HEK293T (cell line): ENCODE data around the gene PXMP4.
A peak's percentile ranks its signal among the peaks of the same experiment; 100 is the strongest.

Experiments
- CTCF ChIA-PET: fragments of 350-600 bp; formaldehyde crosslinking; extraction: SDS; loops from one replicate; lab custom pipeline; 2021; ENCODE audit warnings: antibody characterized with exemption, inconsistent platforms; lab: Yijun Ruan, JAX
- POLR2A ChIA-PET: fragments of 350-600 bp; formaldehyde crosslinking; extraction: SDS; loops from one replicate; lab custom pipeline; 2020; ENCODE audit warnings: antibody characterized with exemption, inconsistent platforms; lab: Yijun Ruan, JAX
- DNase-seq: peaks from one replicate; pipeline ENCODE4 v3.0.0; 2012; ENCODE audit warnings: mixed read lengths; ENCODE audit errors: extremely low spot score
- ARNT ChIP-seq: fragments of 450-650 bp; IDR thresholded peaks from 2 replicates; pipeline ENCODE4 v1.6.1; 2017; ENCODE audit warnings: mild to moderate bottlenecking
- BHLHE40 ChIP-seq: fragments of 450-650 bp; IDR thresholded peaks from 2 replicates; pipeline ENCODE4 v1.6.1; 2016; ENCODE audit warnings: mild to moderate bottlenecking, moderate library complexity, borderline replicate concordance
- CTBP1 ChIP-seq: fragments of 450-650 bp; IDR thresholded peaks from 2 replicates; pipeline ENCODE4 v1.6.1; 2016; ENCODE audit warnings: borderline replicate concordance
- ELF4 ChIP-seq: fragments of 450-650 bp; IDR thresholded peaks from 2 replicates; pipeline ENCODE4 v1.6.1; 2017; ENCODE audit warnings: antibody characterized with exemption
- FOXA1 ChIP-seq: fragments of 450-650 bp; IDR thresholded peaks from 2 replicates; pipeline ENCODE4 v1.6.1; 2016; ENCODE audit warnings: mild to moderate bottlenecking
- FOXK2 ChIP-seq: fragments of 450-650 bp; IDR thresholded peaks from 2 replicates; pipeline ENCODE4 v1.6.1; 2016; ENCODE audit warnings: mild to moderate bottlenecking
- FOXM1 ChIP-seq: fragments of 450-650 bp; IDR thresholded peaks from 2 replicates; pipeline ENCODE4 v1.6.1; 2017; ENCODE audit warnings: mild to moderate bottlenecking, borderline replicate concordance
- HDGF ChIP-seq: fragments of 450-650 bp; IDR thresholded peaks from 2 replicates; pipeline ENCODE4 v1.6.1; 2017; ENCODE audit warnings: antibody characterized with exemption, borderline replicate concordance
- L3MBTL2 ChIP-seq: fragments of 450-650 bp; conservative IDR thresholded peaks from 2 replicates; pipeline ENCODE4 v1.6.1; 2016; ENCODE audit warnings: mild to moderate bottlenecking
- LEF1 ChIP-seq: fragments of 450-650 bp; IDR thresholded peaks from 2 replicates; pipeline ENCODE4 v1.6.1; 2017; ENCODE audit warnings: mild to moderate bottlenecking, borderline replicate concordance
- NFRKB ChIP-seq: fragments of 450-650 bp; IDR thresholded peaks from 2 replicates; pipeline ENCODE4 v1.6.1; 2016; ENCODE audit warnings: mild to moderate bottlenecking, moderate library complexity
- SP1 ChIP-seq: fragments of 450-650 bp; IDR thresholded peaks from 2 replicates; pipeline ENCODE4 v1.6.1; 2017
- SUZ12 ChIP-seq: fragments of 450-650 bp; IDR thresholded peaks from 2 replicates; pipeline ENCODE4 v1.6.1; 2016; ENCODE audit warnings: mild to moderate bottlenecking
- TARDBP ChIP-seq: fragments of 450-650 bp; IDR thresholded peaks from 2 replicates; pipeline ENCODE4 v1.6.1; 2016
- ZNF384 ChIP-seq: fragments of 450-650 bp; IDR thresholded peaks from 2 replicates; pipeline ENCODE4 v1.6.1; 2016
- TF ChIP-seq, protein P1 (sequence below): fragments of 450-650 bp; IDR thresholded peaks from 2 replicates; pipeline ENCODE4 v1.6.1; 2016

Gene PXMP4

DNA sequence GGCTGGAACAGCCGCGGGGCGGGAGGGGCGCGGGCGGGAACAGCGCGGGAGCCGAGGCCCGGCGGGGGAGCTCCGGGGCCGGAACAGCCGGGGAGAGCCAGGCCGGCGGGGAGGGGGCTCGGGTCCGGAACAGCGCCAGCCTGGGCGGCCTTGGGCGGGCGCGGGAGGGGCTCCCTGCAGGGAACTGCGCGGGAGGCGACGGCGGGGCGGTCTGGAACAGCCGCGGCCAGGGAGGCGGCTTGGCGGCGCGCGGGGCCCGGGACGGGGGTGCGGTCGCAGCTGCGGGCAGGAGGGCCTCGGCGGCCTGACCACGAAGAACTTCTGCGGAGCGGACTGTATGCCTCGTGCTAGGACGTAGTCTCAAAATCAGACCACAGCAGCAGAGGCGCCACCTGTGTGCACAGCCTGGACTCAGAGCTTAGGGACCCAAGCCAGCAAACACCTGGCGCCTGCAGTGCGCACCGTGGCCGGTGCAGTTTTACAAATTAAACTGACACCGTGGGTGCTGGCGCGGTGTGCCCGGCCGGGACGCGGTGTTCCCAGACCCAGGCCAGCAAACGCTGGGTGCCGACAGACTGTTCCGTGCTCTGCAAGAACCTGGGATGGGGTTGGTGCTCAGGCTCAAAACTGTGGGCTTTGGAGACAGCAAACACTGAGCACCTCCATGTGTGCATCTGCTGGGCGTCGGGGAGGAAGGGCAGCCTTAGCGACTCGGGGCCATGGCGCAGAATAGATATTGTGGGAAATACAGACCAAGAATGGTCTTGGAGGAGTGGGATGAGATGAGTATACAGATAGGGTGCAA, 12.3 kb upstream of the PXMP4 start:
- TF ChIP-seq L3MBTL2: peak; percentile 66
- no peak for TF ChIP-seq LEF1
- no peak for TF ChIP-seq SUZ12
- no peak for TF ChIP-seq TARDBP
- TF ChIP-seq, protein P1, sequence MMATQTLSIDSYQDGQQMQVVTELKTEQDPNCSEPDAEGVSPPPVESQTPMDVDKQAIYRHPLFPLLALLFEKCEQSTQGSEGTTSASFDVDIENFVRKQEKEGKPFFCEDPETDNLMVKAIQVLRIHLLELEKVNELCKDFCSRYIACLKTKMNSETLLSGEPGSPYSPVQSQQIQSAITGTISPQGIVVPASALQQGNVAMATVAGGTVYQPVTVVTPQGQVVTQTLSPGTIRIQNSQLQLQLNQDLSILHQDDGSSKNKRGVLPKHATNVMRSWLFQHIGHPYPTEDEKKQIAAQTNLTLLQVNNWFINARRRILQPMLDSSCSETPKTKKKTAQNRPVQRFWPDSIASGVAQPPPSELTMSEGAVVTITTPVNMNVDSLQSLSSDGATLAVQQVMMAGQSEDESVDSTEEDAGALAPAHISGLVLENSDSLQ: no peak
- no peak for TF ChIP-seq ARNT
- TF ChIP-seq FOXM1: peak; percentile 1; the same call in 1 of the 2 replicates
- TF ChIP-seq NFRKB: no peak
- ChIA-PET CTCF (interaction anchor here (0.9 kb wide), 1 partner anchor 120 kb away, joined by 3 read pairs; no protein-coding TSS in a partner anchor), POLR2A (interaction anchor here (0.8 to 1.8 kb wide), 7 partner anchors 9 to 230 kb away, joined by 3 to 8 read pairs (median 4); partner anchors contain the start of genes E2F1 and PXMP4)
- peak; percentile 83 for DNase-seq

DNA sequence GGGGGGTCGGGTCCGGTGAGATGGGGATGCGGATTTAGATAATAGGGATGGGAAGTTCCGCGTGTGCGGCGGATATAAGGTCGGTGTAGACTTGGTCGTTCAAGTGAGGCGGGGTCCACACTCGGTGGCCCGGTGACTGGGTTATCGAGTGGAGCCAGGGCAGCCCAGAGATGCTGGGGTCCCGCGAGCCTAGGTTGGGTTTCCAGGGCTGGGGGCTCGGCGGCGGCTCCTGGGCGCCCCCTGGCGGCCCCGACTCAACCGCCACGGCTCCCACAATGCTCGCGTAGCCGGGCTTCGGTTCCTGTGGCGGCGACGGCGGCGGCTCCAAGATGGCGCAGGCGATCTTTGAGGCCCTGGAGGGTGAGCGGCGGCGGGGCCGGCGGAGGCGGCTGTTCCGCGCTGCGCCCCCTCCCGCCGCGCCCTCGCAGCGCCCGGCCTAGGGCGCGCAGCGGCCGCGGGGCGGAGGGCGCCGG, 11.6 kb upstream of the PXMP4 start, which contains the start of gene ZNF341:
Gene ZNF341, plus strand, starts transcription at position 304 of the 473 bp plus-strand sequence. Its CDS starts 26 bp downstream, at position 330.
- ChIA-PET CTCF (no interaction called here), POLR2A (interaction anchor here (0.8 to 1.8 kb wide), 7 partner anchors 8 to 229 kb away, joined by 3 to 8 read pairs (median 4); partner anchors contain the start of genes E2F1 and PXMP4)
- TF ChIP-seq HDGF: no peak
- TF ChIP-seq ARNT: peak; percentile 78
- no peak for TF ChIP-seq ELF4
- peak; percentile 75; the same call in 1 of the 2 replicates for TF ChIP-seq FOXM1
- TF ChIP-seq CTBP1: no peak
- peak; percentile 89 for DNase-seq

DNA sequence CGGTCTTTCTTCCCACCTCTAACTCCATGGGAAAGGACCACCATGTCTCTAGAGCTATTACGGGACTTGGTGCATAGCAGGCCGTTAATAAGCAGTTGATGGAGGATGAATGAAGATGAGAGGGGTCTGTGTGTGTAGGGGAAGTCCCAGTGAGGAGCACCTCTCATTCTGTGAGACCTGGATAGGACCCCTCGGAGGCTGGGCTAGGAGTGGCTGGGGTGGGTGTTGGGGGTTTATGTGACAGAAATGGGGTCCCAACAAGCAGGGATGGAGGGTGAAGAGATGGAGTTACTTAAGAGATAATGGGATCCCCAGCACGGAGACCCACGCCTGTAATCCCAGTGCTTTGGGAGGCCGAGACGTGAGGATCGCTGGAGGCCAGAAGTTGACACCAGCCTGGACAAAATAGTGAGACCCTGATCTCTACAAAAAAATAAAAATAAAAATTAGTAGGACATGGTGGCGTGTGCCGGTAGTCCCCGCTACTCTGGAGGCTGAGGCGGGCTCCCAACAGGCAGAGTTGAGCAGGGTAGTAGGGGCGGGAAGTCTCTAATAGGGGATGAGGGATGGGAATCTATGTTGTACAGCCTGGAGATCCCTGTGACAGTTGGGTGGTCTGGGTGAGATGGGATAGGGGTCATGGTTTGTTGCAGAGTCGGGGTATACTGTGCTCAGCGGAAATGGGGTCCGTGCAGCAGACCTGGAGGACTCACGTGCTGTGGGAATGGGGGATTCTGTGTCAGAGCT, 11.0 kb upstream of the PXMP4 start:
- ChIA-PET CTCF (no interaction called here), POLR2A (interaction anchor here (1.8 kb wide), 1 partner anchor 44 kb away, joined by 8 read pairs; the partner anchor contains the start of gene E2F1)
- no peak for DNase-seq
- TF ChIP-seq ZNF384 (no peak), FOXA1 (no peak), SUZ12 (no peak), ARNT (no peak), L3MBTL2 (no peak), TARDBP (no peak), FOXK2 (no peak), ELF4 (no peak), FOXM1 (no peak), LEF1 (no peak), BHLHE40 (no peak), CTBP1 (no peak), SP1 (no peak)
- TF ChIP-seq, protein P1: no peak

DNA sequence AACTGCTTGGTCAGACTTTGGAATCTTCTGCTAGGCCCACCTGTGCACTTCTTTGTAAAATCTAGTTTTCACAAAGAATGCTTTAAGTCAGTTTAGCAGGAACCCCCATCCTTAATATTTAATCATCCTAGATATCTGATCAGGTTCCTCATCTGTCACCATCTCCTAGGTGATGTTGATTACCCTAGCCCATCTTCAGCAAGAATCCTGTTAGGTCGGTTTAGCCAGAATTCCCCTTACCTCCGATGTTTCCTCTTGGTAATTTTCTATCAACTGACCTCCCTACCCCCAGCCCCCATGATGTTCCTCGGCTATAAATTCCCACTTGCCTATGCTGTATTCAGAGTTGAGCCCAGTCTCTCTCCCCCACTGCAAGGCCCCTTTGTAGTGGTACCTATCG, 9.0 kb upstream of the PXMP4 start:
- ChIA-PET CTCF (no interaction called here), POLR2A (no interaction called here)
- TF ChIP-seq FOXA1 (no peak), SUZ12 (no peak), FOXK2 (no peak), CTBP1 (no peak), HDGF (no peak), LEF1 (no peak), ELF4 (no peak), L3MBTL2 (no peak), ZNF384 (no peak), FOXM1 (no peak)

DNA sequence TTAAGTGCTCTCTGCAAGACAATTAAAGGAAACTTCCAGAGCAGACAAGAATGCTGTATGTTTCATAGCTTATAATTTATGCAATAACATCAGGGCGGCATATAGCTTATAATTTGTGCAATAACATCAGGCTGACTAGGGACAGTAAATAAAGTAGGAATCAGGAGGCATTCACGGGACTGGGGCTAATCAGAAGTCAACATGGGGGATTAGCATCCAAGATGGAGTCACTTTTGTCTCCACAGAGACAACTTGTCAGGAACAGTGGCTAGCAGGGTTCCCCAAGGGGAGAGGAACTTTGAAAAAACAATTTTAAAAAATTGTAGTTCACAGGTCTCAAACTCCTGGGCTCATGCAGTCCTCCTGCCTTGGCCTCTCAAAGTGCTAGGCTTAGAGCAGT, 8.4 kb upstream of the PXMP4 start:
- ChIA-PET POLR2A (no interaction called here), CTCF (no interaction called here)
- TF ChIP-seq ZNF384 (no peak), FOXK2 (no peak), HDGF (no peak), FOXM1 (no peak), LEF1 (no peak), NFRKB (no peak), L3MBTL2 (no peak), FOXA1 (no peak), BHLHE40 (no peak), CTBP1 (no peak), TARDBP (no peak), SP1 (no peak), SUZ12 (no peak), ARNT (no peak), ELF4 (no peak)
- TF ChIP-seq, protein P1: no peak
- DNase-seq: no peak

More for the DNA sequence above, 9.0 kb upstream of the PXMP4 start:
- DNase-seq: no peak
